MM.1S (cell line): ENCODE results near the gene PTPRN2.

Source experiments
- DNase-seq: peaks from one replicate; pipeline ENCODE4 v3.0.0-alpha.2; 2015
- H2AFZ ChIP-seq: fragments of 300-600 bp; sonication (generic); 2 replicates; pipeline ENCODE4 v1.6.0; 2016; ENCODE audit warnings: antibody characterized with exemption, low read length
- H3F3A ChIP-seq: fragments of 300-600 bp; sonication (generic); 2 replicates; pipeline ENCODE4 v1.6.1; 2016; ENCODE audit warnings: mild to moderate bottlenecking, antibody characterized with exemption, low read length, moderate library complexity, mixed read lengths; ENCODE audit not compliant: insufficient read depth
- H3K27ac ChIP-seq: fragments of 300-600 bp; sonication (generic); 2 replicates; pipeline ENCODE4 v1.5.1; 2016; ENCODE audit warnings: mild to moderate bottlenecking, low read length
- H3K27me3 ChIP-seq: fragments of 300-600 bp; sonication (generic); replicated peaks from 2 replicates; pipeline ENCODE4 v1.6.0; 2016; ENCODE audit warnings: low read length; ENCODE audit not compliant: insufficient read depth
- H3K36me3 ChIP-seq: fragments of 300-600 bp; sonication (generic); replicated peaks from 2 replicates; pipeline ENCODE4 v1.6.1; 2016; ENCODE audit warnings: mild to moderate bottlenecking, low read length, mixed read lengths; ENCODE audit not compliant: insufficient read depth
- H3K4me1 ChIP-seq: fragments of 300-600 bp; sonication (generic); 2 replicates; pipeline ENCODE4 v1.6.1; 2016; ENCODE audit warnings: low read length, mixed read lengths
- H3K4me2 ChIP-seq: fragments of 300-600 bp; sonication (generic); 2 replicates; pipeline ENCODE4 v1.6.0; 2016; ENCODE audit warnings: low read depth, low read length
- H3K4me3 ChIP-seq: fragments of 300-600 bp; sonication (generic); 2 replicates; pipeline ENCODE4 v1.5.1; 2016; ENCODE audit warnings: low read length, mixed read lengths
- H3K79me2 ChIP-seq: fragments of 300-600 bp; sonication (generic); 2 replicates; pipeline ENCODE4 v1.6.1; 2016; ENCODE audit warnings: mixed run types, low read length, mixed read lengths
- H3K9ac ChIP-seq: fragments of 300-600 bp; sonication (generic); 2 replicates; pipeline ENCODE4 v1.6.1; 2016; ENCODE audit warnings: low read length, mixed read lengths
- H3K9me2 ChIP-seq: fragments of 300-600 bp; sonication (generic); replicated peaks from 2 replicates; pipeline ENCODE4 v1.6.1; 2016; ENCODE audit warnings: mild to moderate bottlenecking, low read length, mixed read lengths; ENCODE audit not compliant: insufficient read depth
- H3K9me3 ChIP-seq: fragments of 300-600 bp; sonication (generic); replicated peaks from 2 replicates; pipeline ENCODE4 v1.6.1; 2016; ENCODE audit warnings: mild to moderate bottlenecking, low read length, mixed read lengths; ENCODE audit not compliant: insufficient read depth
- H4K20me1 ChIP-seq: fragments of 300-600 bp; sonication (generic); 2 replicates; pipeline ENCODE4 v1.6.1; 2016; ENCODE audit warnings: mild to moderate bottlenecking, low read length, moderate library complexity, mixed read lengths; ENCODE audit not compliant: insufficient read depth
- CTCF ChIP-seq: fragments of 300-600 bp; sonication (generic); IDR thresholded peaks from 2 replicates; pipeline ENCODE4 v1.5.1; 2016; ENCODE audit warnings: antibody characterized with exemption, low read length, mixed read lengths
- EZH2 ChIP-seq: fragments of 300-600 bp; sonication (generic); optimal IDR thresholded peaks from 2 replicates; pipeline ENCODE3; 2017; ENCODE audit warnings: low read depth, mild to moderate bottlenecking, antibody characterized with exemption, low read length, mixed read lengths
- EZH2phosphoT487 ChIP-seq: fragments of 300-600 bp; sonication (generic); IDR thresholded peaks from 2 replicates; pipeline ENCODE4 v1.6.1; 2018; ENCODE audit warnings: antibody characterized with exemption, low read length

PTPRN2 gene

GRCh38 chr7:158005531-158005930, 582.1 kb downstream of the PTPRN2 start:
- Histone ChIP-seq H3F3A (peaks cover 28% of the 10 kb centered on the region), H3K9me3 (no peaks in the 10 kb centered on the region), H3K27ac (peak overlapping the region; percentile 93), H3K36me3 (no peaks in the 10 kb centered on the region), H3K4me3 (peak overlapping the region; percentile 24), H3K27me3 (no peaks in the 10 kb centered on the region), H3K4me1 (peaks cover 30% of the 10 kb centered on the region), H4K20me1 (no peaks in the 10 kb centered on the region), H2AFZ (peak overlapping the region; percentile 38), H3K9ac (peak overlapping the region; percentile 66), H3K9me2 (no peaks in the 10 kb centered on the region), H3K79me2 (no peaks in the 10 kb centered on the region), H3K4me2 (peak overlapping the region; percentile 84)
- DNase-seq = peak; percentile 93
- TF ChIP-seq EZH2 = no peak
- TF ChIP-seq CTCF = no peak

DNA sequence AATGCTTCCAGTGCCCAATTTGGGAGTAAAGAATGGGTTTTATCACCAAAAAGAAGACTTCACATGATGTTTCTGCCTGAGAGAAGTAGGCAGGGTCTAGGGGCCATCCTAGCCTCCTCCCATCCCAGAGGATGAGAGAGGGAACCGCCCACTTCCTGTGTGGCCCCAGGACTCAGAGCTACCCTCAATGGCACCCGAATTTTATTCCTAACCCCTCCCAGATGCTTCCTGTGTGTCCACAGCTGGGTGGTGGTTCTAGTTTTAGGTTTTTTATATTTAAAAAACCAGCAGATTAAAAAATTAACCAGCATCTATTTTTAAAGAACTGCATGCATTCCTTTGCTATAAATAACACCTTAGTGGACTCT, 583.5 kb downstream of the PTPRN2 start:
- peak overlapping the region; percentile 93 for H3K27ac ChIP-seq
- H3K4me1 ChIP-seq = peaks cover 34% of the 10 kb centered on the region
- H3K4me2 ChIP-seq = peak overlapping the region; percentile 84
- H3K27me3 ChIP-seq = no peaks in the 10 kb centered on the region
- no peaks in the 10 kb centered on the region for H3K36me3 ChIP-seq
- no peaks in the 10 kb centered on the region for H3K79me2 ChIP-seq
- peak overlapping the region; percentile 18; the same call in 1 of the 2 replicates for H2AFZ ChIP-seq
- peak overlapping the region; percentile 24 for H3K4me3 ChIP-seq
- H3F3A ChIP-seq = peaks cover 28% of the 10 kb centered on the region
- peak; percentile 61 for DNase-seq
- H3K9ac ChIP-seq = peak overlapping the region; percentile 66
- TF ChIP-seq CTCF = no peak
- no peak for TF ChIP-seq EZH2
- no peak for TF ChIP-seq EZH2phosphoT487
- H4K20me1 ChIP-seq = no peaks in the 10 kb centered on the region
- no peaks in the 10 kb centered on the region for H3K9me3 ChIP-seq
- H3K9me2 ChIP-seq = no peaks in the 10 kb centered on the region

GRCh38 chr7:158003441-158004122, 584.0 kb downstream of the PTPRN2 start:
- no peaks in the 10 kb centered on the region for H3K9me2 ChIP-seq
- no peaks in the 10 kb centered on the region for H3K79me2 ChIP-seq
- H3K4me3 ChIP-seq = peak overlapping the region; percentile 24
- TF ChIP-seq EZH2 (no peak), CTCF (no peak), EZH2phosphoT487 (no peak)
- peaks cover 28% of the 10 kb centered on the region for H3F3A ChIP-seq
- peak; percentile 57 for DNase-seq
- H2AFZ ChIP-seq = peak overlapping the region; percentile 18; the same call in 1 of the 2 replicates
- no peaks in the 10 kb centered on the region for H3K9me3 ChIP-seq
- H3K4me1 ChIP-seq = peaks cover 39% of the 10 kb centered on the region
- H4K20me1 ChIP-seq = no peaks in the 10 kb centered on the region
- H3K4me2 ChIP-seq = peak overlapping the region; percentile 84
- peak overlapping the region; percentile 66 for H3K9ac ChIP-seq
- peak overlapping the region; percentile 93 for H3K27ac ChIP-seq
- H3K27me3 ChIP-seq = no peaks in the 10 kb centered on the region
- no peaks in the 10 kb centered on the region for H3K36me3 ChIP-seq
